ENCODE measurements around the gene SCG3. TPM values are rescaled to one million over a fixed set of nuclear protein-coding genes. Genes with fewer than 3 reads are reported as not detected.

Gene SCG3
- total and polyA plus RNA-seq, 2 donors from 2014 or later: 0.11 to 0.13 TPM

GRCh38 chr15:51754267-51754666, 73.0 kb downstream of the SCG3 start:
- H3K27me3 ChIP-seq (ENCODE audit: control insufficient read depth, insufficient read depth, low read length): peaks cover 16% of the 10 kb centered on the region
- no peak overlapping the region for H3K9ac ChIP-seq (ENCODE audit: low read length in 3 of 3)
- DNase-seq (no peak), FAIRE-seq (no peak)
- no peaks in the 10 kb centered on the region for H3K9me3 ChIP-seq (ENCODE audit: control insufficient read depth in 2 of 3, insufficient read depth in 1 of 3, low read length in 3 of 3)
- no peak overlapping the region for H3K4me3 ChIP-seq (ENCODE audit: low read length in 3 of 3)
- no peak for TF ChIP-seq CTCF (IDR thresholded peaks at IDR 0.05; ENCODE audit: borderline replicate concordance, extremely low read depth, insufficient read depth)
- no peak overlapping the region for H3K27ac ChIP-seq (ENCODE audit: low read depth in 2 of 2, low read length in 2 of 2)
- intact Hi-C loops (cut with DNase I): no loop called here
- H3K36me3 ChIP-seq (ENCODE audit: control insufficient read depth in 2 of 3, insufficient read depth in 3 of 3, low read length in 3 of 3): no peaks in the 10 kb centered on the region
- peaks cover 0 to 7% (median 0%) of the 10 kb centered on the region in 3 donors for H3K4me1 ChIP-seq (ENCODE audit: control insufficient read depth in 2 of 3, insufficient read depth in 2 of 3, low read depth in 1 of 3, low read length in 3 of 3)

- intact Hi-C loops (cut with DNase I): no loop called here
- Histone ChIP-seq H3K4me1 (ENCODE audit: control insufficient read depth in 2 of 3, insufficient read depth in 2 of 3, low read depth in 1 of 3, low read length in 3 of 3) (peaks cover 0 to 6% (median 0%) of the 10 kb centered on the region in 3 donors), H3K9me3 (ENCODE audit: control insufficient read depth in 2 of 3, insufficient read depth in 1 of 3, low read length in 3 of 3) (no peaks in the 10 kb centered on the region), H3K4me3 (ENCODE audit: low read length in 3 of 3) (no peak overlapping the region), H3K27me3 (ENCODE audit: control insufficient read depth, insufficient read depth, low read length) (peaks cover 2% of the 10 kb centered on the region), H3K9ac (ENCODE audit: low read length in 3 of 3) (no peak overlapping the region), H3K36me3 (ENCODE audit: control insufficient read depth in 2 of 3, insufficient read depth in 3 of 3, low read length in 3 of 3) (no peaks in the 10 kb centered on the region), H3K27ac (ENCODE audit: low read depth in 2 of 2, low read length in 2 of 2) (no peak overlapping the region)
- FAIRE-seq (no peak), DNase-seq (no peak)
- no peak for TF ChIP-seq CTCF (IDR thresholded peaks at IDR 0.05; ENCODE audit: borderline replicate concordance, extremely low read depth, insufficient read depth)
Measured at GRCh38 chr15:51755790-51756189, 74.5 kb downstream of the SCG3 start.

- H3K9me3 ChIP-seq (ENCODE audit: control insufficient read depth in 2 of 3, insufficient read depth in 1 of 3, low read length in 3 of 3): no peaks in the 10 kb centered on the region
- intact Hi-C loops (cut with DNase I): no loop called here
- H3K36me3 ChIP-seq (ENCODE audit: control insufficient read depth in 2 of 3, insufficient read depth in 3 of 3, low read length in 3 of 3): no peaks in the 10 kb centered on the region
- H3K27ac ChIP-seq (ENCODE audit: low read depth in 2 of 2, low read length in 2 of 2): no peak overlapping the region
- H3K27me3 ChIP-seq (ENCODE audit: control insufficient read depth, insufficient read depth, low read length): peaks cover 2% of the 10 kb centered on the region
- DNase-seq: no peak
- peaks cover 0 to 3% (median 0%) of the 10 kb centered on the region in 3 donors for H3K4me1 ChIP-seq (ENCODE audit: control insufficient read depth in 2 of 3, insufficient read depth in 2 of 3, low read depth in 1 of 3, low read length in 3 of 3)
- TF ChIP-seq CTCF (IDR thresholded peaks at IDR 0.05; ENCODE audit: borderline replicate concordance, extremely low read depth, insufficient read depth): no peak
- H3K9ac ChIP-seq (ENCODE audit: low read length in 3 of 3): no peak overlapping the region
- FAIRE-seq: no peak
- H3K4me3 ChIP-seq (ENCODE audit: low read length in 3 of 3): no peak overlapping the region
Measured at GRCh38 chr15:51756482-51756881, 75.2 kb downstream of the SCG3 start.

GRCh38 chr15:51757450-51757849, 76.1 kb downstream of the SCG3 start:
- FAIRE-seq (no peak), DNase-seq (no peak)
- no peak overlapping the region for H3K27ac ChIP-seq (ENCODE audit: low read depth in 2 of 2, low read length in 2 of 2)
- TF ChIP-seq CTCF (IDR thresholded peaks at IDR 0.05; ENCODE audit: borderline replicate concordance, extremely low read depth, insufficient read depth): no peak
- H3K4me3 ChIP-seq (ENCODE audit: low read length in 3 of 3): no peak overlapping the region
- intact Hi-C loops (cut with DNase I): no loop called here
- no peaks in the 10 kb centered on the region for H3K9me3 ChIP-seq (ENCODE audit: control insufficient read depth in 2 of 3, insufficient read depth in 1 of 3, low read length in 3 of 3)
- H3K9ac ChIP-seq (ENCODE audit: low read length in 3 of 3): no peak overlapping the region
- H3K27me3 ChIP-seq (ENCODE audit: control insufficient read depth, insufficient read depth, low read length): peaks cover 2% of the 10 kb centered on the region
- peaks cover 0 to 3% (median 0%) of the 10 kb centered on the region in 3 donors for H3K4me1 ChIP-seq (ENCODE audit: control insufficient read depth in 2 of 3, insufficient read depth in 2 of 3, low read depth in 1 of 3, low read length in 3 of 3)
- H3K36me3 ChIP-seq (ENCODE audit: control insufficient read depth in 2 of 3, insufficient read depth in 3 of 3, low read length in 3 of 3): no peaks in the 10 kb centered on the region
